Small intestine (tissue), 7 donors: ENCODE data around the gene BST2. TPM values are rescaled to one million over a fixed set of nuclear protein-coding genes. Genes with fewer than 3 reads are reported as not detected.

ENCODE experiments used
- DNase-seq, 2 donors: peaks; one replicate each; pipeline versions ENCODE4 v3.0.0 to v3.0.0-alpha.2; 2013
- FAIRE-seq: peaks from 2 replicates; lab custom pipeline; 2012; peaks lifted over from hg19 to GRCh38; lab: Jason Lieb, UNC
- H3K27ac ChIP-seq, 3 donors: one replicate each; pipeline ENCODE4 v1.5.1; 2013; ENCODE audit warnings: low read length in 2 of 3, mild to moderate bottlenecking in 2 of 3, control low read depth in 1 of 3, inconsistent platforms in 1 of 3, low read depth in 1 of 3, moderate library complexity in 1 of 3
- H3K27me3 ChIP-seq, 3 donors: one replicate each; pipeline ENCODE4 v1.6.1; 2013; ENCODE audit warnings: low read length in 3 of 3, inconsistent platforms in 1 of 3; ENCODE audit not compliant: control insufficient read depth in 3 of 3, insufficient read depth in 3 of 3
- H3K36me3 ChIP-seq, 3 donors: one replicate each; pipeline ENCODE4 v1.6.1; 2013; ENCODE audit warnings: low read length in 3 of 3, inconsistent platforms in 1 of 3, low read depth in 1 of 3, mild to moderate bottlenecking in 1 of 3, moderate library complexity in 1 of 3; ENCODE audit not compliant: control insufficient read depth in 3 of 3, insufficient read depth in 2 of 3
- H3K4me1 ChIP-seq, 3 donors: one replicate each; pipeline ENCODE4 v1.6.1; 2013; ENCODE audit warnings: low read length in 2 of 3, inconsistent platforms in 1 of 3, low read depth in 1 of 3, mild to moderate bottlenecking in 1 of 3, moderate library complexity in 1 of 3; ENCODE audit not compliant: control insufficient read depth in 3 of 3, insufficient read depth in 2 of 3
- H3K4me3 ChIP-seq, 3 donors: one replicate each; pipeline ENCODE4 v1.5.1; 2013; ENCODE audit warnings: low read length in 3 of 3, control low read depth in 1 of 3, inconsistent platforms in 1 of 3, low read depth in 1 of 3, mild to moderate bottlenecking in 1 of 3, moderate library complexity in 1 of 3
- H3K9me3 ChIP-seq, 2 donors: one replicate each; pipeline ENCODE4 v1.6.1; 2013; ENCODE audit warnings: low read depth in 1 of 2, low read length in 1 of 2; ENCODE audit not compliant: control insufficient read depth in 2 of 2, insufficient read depth in 1 of 2
- WGBS, 3 donors: extraction: QIAGEN DNeasy Blood & Tissue Kit; methylation state at CpG; one replicate each; pipeline ENCODE4 v1.1.7; 2013; 5-methylcytosine and 5-hydroxymethylcytosine counted together
- polyA plus RNA-seq, 4 donors: library from polyadenylated mRNA; stranded (reverse) in 3 of 4; unstranded in 1 of 4; fragments of 200-250 nt in 3 of 4; fragments of 120-200 nt in 1 of 4; gene quantifications; one replicate each; pipeline versions ENCODE4 v1.2.1 to v1.2.3, GENCODE V29; 2013
- donor health status: healthy with polysubstance abuse.
- donor health status: control.
- donor health status: control.
- donor health status: Bipolar disorder and iron deficiency.
- donor health status: healthy.

Gene BST2
- polyA plus RNA-seq, 4 donors: 4.5 to 128 (median 40.2) TPM

DNA sequence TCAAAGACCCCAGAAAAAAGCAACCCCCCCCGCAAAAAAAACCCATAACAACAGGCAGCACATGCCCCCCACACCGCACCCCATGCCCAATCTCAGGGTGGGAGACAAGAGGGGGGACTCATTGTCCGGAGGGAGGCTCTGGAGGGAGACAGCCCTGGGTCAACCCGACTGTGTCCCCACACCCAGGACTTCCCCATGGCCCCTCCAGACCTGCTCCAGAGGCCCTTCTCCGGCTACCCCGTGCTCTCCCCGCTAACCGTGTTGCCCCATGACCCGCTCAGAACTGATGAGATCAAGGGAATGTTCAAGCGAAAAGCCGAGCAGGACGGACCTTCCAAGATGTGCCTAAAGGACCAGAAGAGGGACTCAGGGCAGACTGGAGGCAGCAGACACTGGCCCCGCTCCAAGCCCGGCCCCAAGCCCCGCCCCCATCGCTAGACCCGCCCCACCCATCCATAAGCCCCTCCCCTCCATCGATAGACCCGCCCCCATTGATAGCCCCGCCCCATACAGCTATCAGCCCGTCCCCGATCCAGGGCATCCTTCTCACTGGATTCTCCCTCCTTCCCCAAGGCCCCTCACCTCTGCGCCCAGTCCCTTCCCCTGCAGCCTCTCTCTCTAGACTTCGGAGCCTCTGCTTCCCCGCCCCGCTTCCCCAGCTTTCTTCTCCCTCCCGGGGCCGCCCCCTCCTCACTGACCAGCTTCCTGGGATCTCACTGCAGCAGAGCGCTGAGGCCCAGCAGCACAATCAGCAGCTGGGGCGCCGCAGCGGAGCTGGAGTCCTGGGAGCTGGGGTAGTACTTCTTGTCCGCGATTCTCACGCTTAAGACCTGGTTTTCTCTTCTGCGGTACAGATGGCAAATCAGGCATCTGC lies 2.2 kb downstream of the BST2 start:
- WGBS, 3 donors: 54 to 74% (median 65%) methylated on average over 26 to 35 of the region's 36 CpGs
- H3K4me1 ChIP-seq: peaks cover 0 to 6% (median 0%) of the 10 kb centered on the region in 3 donors
- FAIRE-seq (no peak), DNase-seq (no peak)
- no peaks in the 10 kb centered on the region for H3K9me3 ChIP-seq
- peaks cover 0 to 2% (median 0%) of the 10 kb centered on the region in 3 donors for H3K36me3 ChIP-seq
- no peak overlapping the region for H3K27ac ChIP-seq
- peaks cover 0 to 2% (median 0%) of the 10 kb centered on the region in 3 donors for H3K27me3 ChIP-seq
- peak overlapping the region in 1 of 3 donors; percentile 14 for H3K4me3 ChIP-seq

GRCh38 chr19:17401628-17402027 lies 3.8 kb downstream of the BST2 start:
- H3K36me3 ChIP-seq: peaks cover 0 to 2% (median 0%) of the 10 kb centered on the region in 3 donors
- H3K4me1 ChIP-seq: peaks cover 0 to 6% (median 0%) of the 10 kb centered on the region in 3 donors
- H3K27ac ChIP-seq: no peak overlapping the region
- H3K4me3 ChIP-seq: no peak overlapping the region
- peaks cover 0 to 2% (median 0%) of the 10 kb centered on the region in 3 donors for H3K27me3 ChIP-seq
- DNase-seq (no peak), FAIRE-seq (no peak)
- WGBS, 3 donors: 87 to 94% (median 91%) methylated on average over 6 of the region's 6 CpGs
- H3K9me3 ChIP-seq: no peaks in the 10 kb centered on the region

DNA sequence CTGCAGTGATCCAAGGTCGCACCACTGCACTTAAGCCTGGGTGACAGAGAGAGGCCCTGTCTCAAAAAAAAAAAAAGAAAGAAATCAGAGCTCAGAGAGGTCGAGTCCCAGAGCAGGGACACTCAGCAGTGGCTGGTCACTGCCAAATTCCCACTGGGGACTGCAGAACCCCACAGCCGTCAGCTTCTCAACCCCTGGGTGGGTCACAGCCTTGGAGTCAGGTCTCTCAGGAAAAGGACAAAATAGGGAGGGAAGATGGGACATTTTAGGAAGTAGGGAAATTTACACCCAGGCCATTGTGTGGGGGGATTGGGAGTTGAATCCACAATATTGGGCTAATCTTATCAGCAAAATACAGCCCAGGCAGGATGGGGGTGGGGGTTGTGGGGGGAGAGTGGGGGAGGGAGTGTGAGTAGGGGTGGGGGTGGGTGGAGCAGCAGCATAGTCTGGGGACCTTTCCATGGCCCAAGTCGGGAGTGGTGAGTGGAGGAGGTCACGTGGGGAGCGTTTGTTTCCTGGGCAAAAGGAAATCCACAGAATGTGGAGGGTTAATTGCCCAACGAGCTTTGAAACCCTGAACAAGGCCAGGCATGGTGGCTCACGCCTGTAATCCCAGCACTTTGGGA lies 6.4 kb downstream of the BST2 start:
- Histone ChIP-seq H3K4me3 (no peak overlapping the region), H3K9me3 (no peaks in the 10 kb centered on the region), H3K27ac (no peak overlapping the region), H3K27me3 (peaks cover 0 to 15% (median 0%) of the 10 kb centered on the region in 3 donors), H3K4me1 (no peaks in the 10 kb centered on the region), H3K36me3 (peaks cover 0 to 2% (median 0%) of the 10 kb centered on the region in 3 donors)
- no peak for FAIRE-seq
- WGBS, 3 donors: 69 to 83% (median 80%) methylated on average over 8 of the region's 8 CpGs
- no peak for DNase-seq

DNA sequence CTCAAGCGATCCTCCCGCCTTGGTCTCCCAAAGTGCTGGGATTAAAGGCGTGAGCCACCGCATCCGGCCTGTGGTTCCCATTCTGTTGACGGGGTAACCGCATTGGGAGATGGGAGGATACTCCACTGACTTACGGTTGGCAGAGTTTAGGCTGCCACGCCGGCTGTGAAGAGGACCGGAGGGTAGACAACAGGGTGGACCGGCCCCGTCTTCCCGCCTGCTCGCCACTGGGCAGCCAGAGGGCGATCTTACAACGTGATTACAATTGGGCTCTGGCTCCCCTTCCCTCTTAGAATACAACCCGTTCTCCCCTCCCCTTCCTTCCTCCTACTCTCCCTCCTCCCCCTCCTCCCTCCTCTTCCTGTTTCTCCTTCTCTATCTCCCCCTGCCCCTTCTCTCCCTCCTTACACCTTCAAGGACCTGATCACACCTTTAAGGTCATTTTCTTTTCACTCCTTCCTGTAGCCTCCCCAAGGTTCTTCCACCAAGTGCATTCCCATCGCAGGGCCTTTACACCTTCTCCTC lies 10.5 kb downstream of the BST2 start:
- 20 to 23% (median 21%) methylated on average over 19 of the region's 19 CpGs for WGBS, 3 donors

GRCh38 chr19:17393914-17394313 lies 11.5 kb downstream of the BST2 start, which contains the start of gene CCDC194:
Gene CCDC194, minus strand, starts transcription at chr19:17394196. Its CDS starts 38 bp downstream, at chr19:17394158.
- FAIRE-seq: no peak
- no peak for DNase-seq
- Histone ChIP-seq H3K27me3 (peaks cover 0 to 49% (median 0%) of the 10 kb centered on the region in 3 donors), H3K9me3 (peaks cover 0 to 7% of the 10 kb centered on the region in 2 donors), H3K27ac (peak within 1 kb of the TSS in 1 of 3 donors; percentile 28), H3K36me3 (peaks cover 0 to under 1% (median 0%) of the 10 kb centered on the region in 3 donors), H3K4me3 (no peak within 1 kb of the TSS), H3K4me1 (peaks cover 0 to 12% (median 5%) of the 10 kb centered on the region in 3 donors)
- 19 to 32% (median 25%) methylated on average over 21 to 41 of the region's 41 CpGs for WGBS, 3 donors

More for the DNA sequence above, 10.5 kb downstream of the BST2 start:
- H3K9me3 ChIP-seq: peaks cover 0 to 2% of the 10 kb centered on the region in 2 donors
- H3K4me1 ChIP-seq: peaks cover 0 to 12% (median 5%) of the 10 kb centered on the region in 3 donors
- H3K27ac ChIP-seq: peak overlapping the region in 1 of 3 donors; percentile 28
- peaks cover 0 to 2% (median 0%) of the 10 kb centered on the region in 3 donors for H3K36me3 ChIP-seq
- H3K27me3 ChIP-seq: peaks cover 0 to 43% (median 0%) of the 10 kb centered on the region in 3 donors
- FAIRE-seq (no peak), DNase-seq (peak in 1 of 2 donors; percentile 57)
- no peak overlapping the region for H3K4me3 ChIP-seq

GRCh38 chr19:17393002-17393401 lies 12.4 kb downstream of the BST2 start:
- Histone ChIP-seq H3K4me1 (peaks cover 0 to 12% (median 5%) of the 10 kb centered on the region in 3 donors), H3K36me3 (no peaks in the 10 kb centered on the region), H3K4me3 (no peak overlapping the region), H3K27ac (no peak overlapping the region), H3K27me3 (peaks cover 0 to 49% (median 0%) of the 10 kb centered on the region in 3 donors), H3K9me3 (peaks cover 0 to 13% of the 10 kb centered on the region in 2 donors)
- 31 to 41% (median 37%) methylated on average over 2 of the region's 2 CpGs for WGBS, 3 donors
- DNase-seq: no peak
- FAIRE-seq: no peak

- Histone ChIP-seq H3K9me3 (peaks cover 0 to 13% of the 10 kb centered on the region in 2 donors), H3K27ac (peak overlapping the region in 1 of 3 donors; percentile 64), H3K4me1 (peaks cover 0 to 12% (median 5%) of the 10 kb centered on the region in 3 donors), H3K36me3 (no peaks in the 10 kb centered on the region), H3K4me3 (peak overlapping the region in 2 of 3 donors; percentile 33 to 36), H3K27me3 (peaks cover 0 to 49% (median 0%) of the 10 kb centered on the region in 3 donors)
- no peak for FAIRE-seq
- no peak for DNase-seq
- WGBS, 3 donors: 4 to 10% (median 4%) methylated on average over 25 to 26 of the region's 26 CpGs
Measured at GRCh38 chr19:17391371-17392151, 13.9 kb downstream of the BST2 start.
